ENCODE measurements around the gene ISYNA1.

GRCh38 chr19:18419699-18420460 lies 18.1 kb downstream of the ISYNA1 start:
- TF ChIP-seq, protein P1, sequence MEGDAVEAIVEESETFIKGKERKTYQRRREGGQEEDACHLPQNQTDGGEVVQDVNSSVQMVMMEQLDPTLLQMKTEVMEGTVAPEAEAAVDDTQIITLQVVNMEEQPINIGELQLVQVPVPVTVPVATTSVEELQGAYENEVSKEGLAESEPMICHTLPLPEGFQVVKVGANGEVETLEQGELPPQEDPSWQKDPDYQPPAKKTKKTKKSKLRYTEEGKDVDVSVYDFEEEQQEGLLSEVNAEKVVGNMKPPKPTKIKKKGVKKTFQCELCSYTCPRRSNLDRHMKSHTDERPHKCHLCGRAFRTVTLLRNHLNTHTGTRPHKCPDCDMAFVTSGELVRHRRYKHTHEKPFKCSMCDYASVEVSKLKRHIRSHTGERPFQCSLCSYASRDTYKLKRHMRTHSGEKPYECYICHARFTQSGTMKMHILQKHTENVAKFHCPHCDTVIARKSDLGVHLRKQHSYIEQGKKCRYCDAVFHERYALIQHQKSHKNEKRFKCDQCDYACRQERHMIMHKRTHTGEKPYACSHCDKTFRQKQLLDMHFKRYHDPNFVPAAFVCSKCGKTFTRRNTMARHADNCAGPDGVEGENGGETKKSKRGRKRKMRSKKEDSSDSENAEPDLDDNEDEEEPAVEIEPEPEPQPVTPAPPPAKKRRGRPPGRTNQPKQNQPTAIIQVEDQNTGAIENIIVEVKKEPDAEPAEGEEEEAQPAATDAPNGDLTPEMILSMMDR (IDR thresholded peaks at IDR 0.05; ENCODE audit: low read depth, low read length, missing input control) = no peak
- no peak for TF ChIP-seq TAF1 (conservative IDR thresholded peaks at IDR 0.05)
- no peak for TF ChIP-seq EGR1 (IDR thresholded peaks at IDR 0.05; ENCODE audit: low read depth in 2 of 2)
- TF ChIP-seq, protein P2, sequence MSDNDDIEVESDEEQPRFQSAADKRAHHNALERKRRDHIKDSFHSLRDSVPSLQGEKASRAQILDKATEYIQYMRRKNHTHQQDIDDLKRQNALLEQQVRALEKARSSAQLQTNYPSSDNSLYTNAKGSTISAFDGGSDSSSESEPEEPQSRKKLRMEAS (IDR thresholded peaks at IDR 0.05) = no peak
- no peak for TF ChIP-seq YY1 (IDR thresholded peaks at IDR 0.05)
- no peak for TF ChIP-seq GABPA (IDR thresholded peaks at IDR 0.05 in 1 of 2, conservative IDR thresholded peaks at IDR 0.05 in 1 of 2)
- TF ChIP-seq RAD21 (IDR thresholded peaks at IDR 0.05) = no peak
- TF ChIP-seq REST (IDR thresholded peaks at IDR 0.05) = no peak
- no peak for TF ChIP-seq SP1 (IDR thresholded peaks at IDR 0.05)

Measured in liver (tissue), 3 donors.